ENCODE data around the gene THYN1.
A peak's percentile ranks its signal among the peaks of the same experiment; 100 is the strongest.

GRCh38 chr11:134207538-134208239 is 45.5 kb downstream of the THYN1 start:
- TF ChIP-seq, protein P1, sequence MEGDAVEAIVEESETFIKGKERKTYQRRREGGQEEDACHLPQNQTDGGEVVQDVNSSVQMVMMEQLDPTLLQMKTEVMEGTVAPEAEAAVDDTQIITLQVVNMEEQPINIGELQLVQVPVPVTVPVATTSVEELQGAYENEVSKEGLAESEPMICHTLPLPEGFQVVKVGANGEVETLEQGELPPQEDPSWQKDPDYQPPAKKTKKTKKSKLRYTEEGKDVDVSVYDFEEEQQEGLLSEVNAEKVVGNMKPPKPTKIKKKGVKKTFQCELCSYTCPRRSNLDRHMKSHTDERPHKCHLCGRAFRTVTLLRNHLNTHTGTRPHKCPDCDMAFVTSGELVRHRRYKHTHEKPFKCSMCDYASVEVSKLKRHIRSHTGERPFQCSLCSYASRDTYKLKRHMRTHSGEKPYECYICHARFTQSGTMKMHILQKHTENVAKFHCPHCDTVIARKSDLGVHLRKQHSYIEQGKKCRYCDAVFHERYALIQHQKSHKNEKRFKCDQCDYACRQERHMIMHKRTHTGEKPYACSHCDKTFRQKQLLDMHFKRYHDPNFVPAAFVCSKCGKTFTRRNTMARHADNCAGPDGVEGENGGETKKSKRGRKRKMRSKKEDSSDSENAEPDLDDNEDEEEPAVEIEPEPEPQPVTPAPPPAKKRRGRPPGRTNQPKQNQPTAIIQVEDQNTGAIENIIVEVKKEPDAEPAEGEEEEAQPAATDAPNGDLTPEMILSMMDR (IDR thresholded peaks at IDR 0.05): peak in 2 of 3 donors; percentile 49 to 58
- TF ChIP-seq POLR2A (IDR thresholded peaks at IDR 0.05) (no peak), POLR2AphosphoS5 (IDR thresholded peaks at IDR 0.05) (no peak)
